WTC11 (cell line): ENCODE measurements around the gene FEN1. TPM values are rescaled to one million over a fixed set of nuclear protein-coding genes. Genes with fewer than 3 reads are reported as not detected.

ENCODE experiments used
- ATAC-seq: fragments of 200-7000 bp; cut with Tn5 transposase; 2 replicates; pipeline ENCODE4 v1.10.0; 2021; ENCODE audit warnings: mild to moderate bottlenecking, moderate library complexity
- CTCF ChIA-PET: fragments of 300-600 bp; sonication (Branson Sonifier 250); formaldehyde crosslinking; loops from one replicate; lab custom pipeline; 2021; ENCODE audit warnings: antibody characterized with exemption; lab: Charles Lee
- POLR2A ChIA-PET: fragments of 350-600 bp; sonication (Branson Sonifier 250); formaldehyde crosslinking; loops from one replicate; lab custom pipeline; 2021; ENCODE audit warnings: antibody characterized with exemption; lab: Charles Lee
- DNase-seq: peaks from one replicate; pipeline ENCODE4 v3.0.0; 2021; ENCODE audit warnings: low spot score
- H3K27ac Mint-ChIP-seq: 2 replicates; pipeline ENCODE4 v1.8.0; 2021; ENCODE audit warnings: mixed read lengths
- H3K27me3 Mint-ChIP-seq: 2 replicates; pipeline ENCODE4 v1.8.0; 2021; ENCODE audit warnings: low read depth, mild to moderate bottlenecking, moderate library complexity, mixed read lengths
- H3K36me3 Mint-ChIP-seq: 2 replicates; pipeline ENCODE4 v1.8.0; 2021; ENCODE audit warnings: mixed read lengths
- H3K4me1 Mint-ChIP-seq: 2 replicates; pipeline ENCODE4 v1.8.0; 2022; ENCODE audit warnings: mixed read lengths
- H3K4me3 Mint-ChIP-seq: 2 replicates; pipeline ENCODE4 v1.8.0; 2021; ENCODE audit warnings: mild to moderate bottlenecking, moderate library complexity, mixed read lengths
- H3K9me3 Mint-ChIP-seq: 2 replicates; pipeline ENCODE4 v1.8.0; 2021; ENCODE audit warnings: mixed read lengths
- ATF3 ChIP-seq: sonication (generic); formaldehyde crosslinking; conservative IDR thresholded peaks from 2 replicates; pipeline ENCODE4 v1.8.1; 2022; ENCODE audit warnings: mild to moderate bottlenecking, missing genetic modification reagents
- CREB1 ChIP-seq: sonication (generic); formaldehyde crosslinking; IDR thresholded peaks from 2 replicates; pipeline ENCODE4 v1.8.0; 2023; ENCODE audit warnings: mild to moderate bottlenecking, missing genetic modification reagents
- E2F4 ChIP-seq: sonication (generic); formaldehyde crosslinking; IDR thresholded peaks from 2 replicates; pipeline ENCODE4 v1.8.1; 2022; ENCODE audit warnings: low read depth, mild to moderate bottlenecking, moderate library complexity, missing genetic modification reagents, borderline replicate concordance
- EMX1 ChIP-seq: fragments of 250-450 bp; sonication (Bioruptor Pico); IDR thresholded peaks from 2 replicates; pipeline ENCODE4 v1.8.0; 2021; ENCODE audit warnings: mild to moderate bottlenecking
- FOXK1 ChIP-seq: sonication (generic); formaldehyde crosslinking; IDR thresholded peaks from 2 replicates; pipeline ENCODE4 v1.8.0; 2022; ENCODE audit warnings: mild to moderate bottlenecking, moderate library complexity, missing genetic modification reagents
- FOXP1 ChIP-seq: sonication (generic); formaldehyde crosslinking; IDR thresholded peaks from 2 replicates; pipeline ENCODE4 v1.8.0; 2022; ENCODE audit warnings: missing genetic modification reagents, mild to moderate bottlenecking, moderate library complexity, borderline replicate concordance
- GABPB1 ChIP-seq: sonication (generic); formaldehyde crosslinking; IDR thresholded peaks from 2 replicates; pipeline ENCODE4 v1.8.1; 2023; ENCODE audit warnings: mild to moderate bottlenecking, missing genetic modification reagents
- HMGXB4 ChIP-seq: sonication (generic); formaldehyde crosslinking; IDR thresholded peaks from 2 replicates; pipeline ENCODE4 v1.8.1; 2023; ENCODE audit warnings: mild to moderate bottlenecking, moderate library complexity, missing genetic modification reagents
- IRF2 ChIP-seq: sonication (generic); formaldehyde crosslinking; IDR thresholded peaks from 2 replicates; pipeline ENCODE4 v1.8.0; 2022; ENCODE audit warnings: low read depth, missing genetic modification reagents, borderline replicate concordance
- JUN ChIP-seq: sonication (generic); formaldehyde crosslinking; IDR thresholded peaks from 2 replicates; pipeline ENCODE4 v1.8.0; 2023; ENCODE audit warnings: mild to moderate bottlenecking, missing genetic modification reagents
- PRRX2 ChIP-seq: fragments of 250-450 bp; sonication (Bioruptor Pico); IDR thresholded peaks from 2 replicates; pipeline ENCODE4 v1.8.0; 2021; ENCODE audit warnings: mild to moderate bottlenecking
- SP1 ChIP-seq: sonication (generic); formaldehyde crosslinking; conservative IDR thresholded peaks from 2 replicates; pipeline ENCODE4 v1.8.1; 2022; ENCODE audit warnings: missing genetic modification reagents
- USF1 ChIP-seq: sonication (generic); formaldehyde crosslinking; IDR thresholded peaks from 2 replicates; pipeline ENCODE4 v1.8.0; 2022; ENCODE audit warnings: mild to moderate bottlenecking, missing genetic modification reagents
- ZMAT4 ChIP-seq: fragments of 250-450 bp; sonication (Bioruptor Pico); IDR thresholded peaks from 2 replicates; pipeline ENCODE4 v1.9.0; 2021; ENCODE audit warnings: mild to moderate bottlenecking
- ZNF263 ChIP-seq: sonication (generic); formaldehyde crosslinking; IDR thresholded peaks from 2 replicates; pipeline ENCODE4 v1.8.1; 2022; ENCODE audit warnings: low read depth, mild to moderate bottlenecking, moderate library complexity, missing genetic modification reagents
- ZNF423 ChIP-seq: fragments of 250-450 bp; sonication (Bioruptor Pico); IDR thresholded peaks from 2 replicates; pipeline ENCODE4 v2.1.2; 2022; ENCODE audit warnings: mild to moderate bottlenecking, moderate library complexity
- total RNA-seq: library from RNA; stranded (reverse); gene quantifications from 3 replicates; pipeline ENCODE4 v1.2.3, GENCODE V29; 2021
- TF ChIP-seq, protein P1 (sequence below): sonication (generic); formaldehyde crosslinking; conservative IDR thresholded peaks from 2 replicates; pipeline ENCODE4 v1.8.1; 2023; ENCODE audit warnings: mild to moderate bottlenecking, low read depth, missing genetic modification reagents, moderate library complexity
- TF ChIP-seq, protein P2 (sequence below): sonication (generic); formaldehyde crosslinking; IDR thresholded peaks from 2 replicates; pipeline ENCODE4 v1.8.1; 2022; ENCODE audit warnings: mild to moderate bottlenecking, moderate library complexity, missing genetic modification reagents
- TF ChIP-seq, protein P3 (sequence below): sonication (generic); formaldehyde crosslinking; IDR thresholded peaks from 2 replicates; pipeline ENCODE4 v1.8.1; 2023; ENCODE audit warnings: mild to moderate bottlenecking, missing genetic modification reagents, moderate library complexity
- TF ChIP-seq, protein P4 (sequence below): sonication (generic); formaldehyde crosslinking; IDR thresholded peaks from 2 replicates; pipeline ENCODE4 v1.8.0; 2022; ENCODE audit warnings: mild to moderate bottlenecking, missing genetic modification reagents

FEN1 gene
- total RNA-seq, 1 experiment from 2014 or later, result 96.3 TPM

GRCh38 chr11:61802605-61803004 lies 9.9 kb downstream of the FEN1 start (continued):
- no peak for TF ChIP-seq HMGXB4 (CRISPR knock-in tag)
- TF ChIP-seq, protein P1, sequence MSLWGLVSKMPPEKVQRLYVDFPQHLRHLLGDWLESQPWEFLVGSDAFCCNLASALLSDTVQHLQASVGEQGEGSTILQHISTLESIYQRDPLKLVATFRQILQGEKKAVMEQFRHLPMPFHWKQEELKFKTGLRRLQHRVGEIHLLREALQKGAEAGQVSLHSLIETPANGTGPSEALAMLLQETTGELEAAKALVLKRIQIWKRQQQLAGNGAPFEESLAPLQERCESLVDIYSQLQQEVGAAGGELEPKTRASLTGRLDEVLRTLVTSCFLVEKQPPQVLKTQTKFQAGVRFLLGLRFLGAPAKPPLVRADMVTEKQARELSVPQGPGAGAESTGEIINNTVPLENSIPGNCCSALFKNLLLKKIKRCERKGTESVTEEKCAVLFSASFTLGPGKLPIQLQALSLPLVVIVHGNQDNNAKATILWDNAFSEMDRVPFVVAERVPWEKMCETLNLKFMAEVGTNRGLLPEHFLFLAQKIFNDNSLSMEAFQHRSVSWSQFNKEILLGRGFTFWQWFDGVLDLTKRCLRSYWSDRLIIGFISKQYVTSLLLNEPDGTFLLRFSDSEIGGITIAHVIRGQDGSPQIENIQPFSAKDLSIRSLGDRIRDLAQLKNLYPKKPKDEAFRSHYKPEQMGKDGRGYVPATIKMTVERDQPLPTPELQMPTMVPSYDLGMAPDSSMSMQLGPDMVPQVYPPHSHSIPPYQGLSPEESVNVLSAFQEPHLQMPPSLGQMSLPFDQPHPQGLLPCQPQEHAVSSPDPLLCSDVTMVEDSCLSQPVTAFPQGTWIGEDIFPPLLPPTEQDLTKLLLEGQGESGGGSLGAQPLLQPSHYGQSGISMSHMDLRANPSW (CRISPR knock-in tag), result no peak

GRCh38 chr11:61803889-61804647 lies 11.4 kb downstream of the FEN1 start:
- Mint-ChIP-seq H3K27ac (no peak overlapping the region; the same call in 1 of the 2 replicates), H3K4me3 (no peak overlapping the region), H3K4me1 (no peaks in the 10 kb centered on the region), H3K36me3 (peaks cover 73% of the 10 kb centered on the region), H3K27me3 (no peaks in the 10 kb centered on the region), H3K9me3 (no peaks in the 10 kb centered on the region)
- no peak for DNase-seq
- ChIA-PET POLR2A (interaction anchor here (1.3 kb wide), 1 partner anchor 13 kb away, joined by 3 read pairs; the partner anchor contains the start of gene FADS1), CTCF (interaction anchor here (1.2 kb wide), 1 partner anchor 11 kb away, joined by 3 read pairs; the partner anchor contains the start of gene FEN1)
- TF ChIP-seq, protein P2, sequence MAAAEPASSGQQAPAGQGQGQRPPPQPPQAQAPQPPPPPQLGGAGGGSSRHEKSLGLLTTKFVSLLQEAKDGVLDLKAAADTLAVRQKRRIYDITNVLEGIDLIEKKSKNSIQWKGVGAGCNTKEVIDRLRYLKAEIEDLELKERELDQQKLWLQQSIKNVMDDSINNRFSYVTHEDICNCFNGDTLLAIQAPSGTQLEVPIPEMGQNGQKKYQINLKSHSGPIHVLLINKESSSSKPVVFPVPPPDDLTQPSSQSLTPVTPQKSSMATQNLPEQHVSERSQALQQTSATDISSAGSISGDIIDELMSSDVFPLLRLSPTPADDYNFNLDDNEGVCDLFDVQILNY (CRISPR knock-in tag), result no peak
- TF ChIP-seq ATF3 (CRISPR knock-in tag) (no peak), CREB1 (CRISPR knock-in tag) (no peak), ZNF263 (no peak), USF1 (CRISPR knock-in tag) (no peak)
- no peak for ATAC-seq

GRCh38 chr11:61805146-61805545 lies 12.4 kb downstream of the FEN1 start:
- H3K27ac Mint-ChIP-seq, result no peak overlapping the region
- ChIA-PET POLR2A (interaction anchor here (0.9 kb wide), 1 partner anchor 10 kb away, joined by 4 read pairs; no protein-coding TSS in a partner anchor), CTCF (interaction anchor here (1.6 kb wide), 1 partner anchor 8 kb away, joined by 9 read pairs; no protein-coding TSS in a partner anchor)
- peaks cover 78% of the 10 kb centered on the region for H3K36me3 Mint-ChIP-seq
- no peak for DNase-seq
- no peaks in the 10 kb centered on the region for H3K27me3 Mint-ChIP-seq
- no peaks in the 10 kb centered on the region for H3K4me1 Mint-ChIP-seq
- ATAC-seq, result no peak
- no peaks in the 10 kb centered on the region for H3K9me3 Mint-ChIP-seq
- H3K4me3 Mint-ChIP-seq, result no peak overlapping the region
- TF ChIP-seq E2F4 (CRISPR knock-in tag) (no peak), JUN (CRISPR knock-in tag) (no peak), PRRX2 (no peak), GABPB1 (CRISPR knock-in tag) (no peak), EMX1 (no peak), ZMAT4 (CRISPR knock-in tag) (no peak), FOXP1 (CRISPR knock-in tag) (no peak), ZNF423 (CRISPR knock-in tag) (no peak), SP1 (CRISPR knock-in tag) (no peak), IRF2 (CRISPR knock-in tag) (no peak), FOXK1 (CRISPR knock-in tag) (no peak)
- TF ChIP-seq, protein P3, sequence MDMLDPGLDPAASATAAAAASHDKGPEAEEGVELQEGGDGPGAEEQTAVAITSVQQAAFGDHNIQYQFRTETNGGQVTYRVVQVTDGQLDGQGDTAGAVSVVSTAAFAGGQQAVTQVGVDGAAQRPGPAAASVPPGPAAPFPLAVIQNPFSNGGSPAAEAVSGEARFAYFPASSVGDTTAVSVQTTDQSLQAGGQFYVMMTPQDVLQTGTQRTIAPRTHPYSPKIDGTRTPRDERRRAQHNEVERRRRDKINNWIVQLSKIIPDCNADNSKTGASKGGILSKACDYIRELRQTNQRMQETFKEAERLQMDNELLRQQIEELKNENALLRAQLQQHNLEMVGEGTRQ, result no peak
- TF ChIP-seq, protein P4, sequence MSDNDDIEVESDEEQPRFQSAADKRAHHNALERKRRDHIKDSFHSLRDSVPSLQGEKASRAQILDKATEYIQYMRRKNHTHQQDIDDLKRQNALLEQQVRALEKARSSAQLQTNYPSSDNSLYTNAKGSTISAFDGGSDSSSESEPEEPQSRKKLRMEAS, result no peak
